K562 (cell line): ENCODE results near the gene CNTN4. TPM values are rescaled to one million over a fixed set of nuclear protein-coding genes. Genes with fewer than 3 reads are reported as not detected.
A peak's percentile ranks its signal among the peaks of the same experiment; 100 is the strongest.

Experiments used
- ATAC-seq: fragments of 200-7000 bp; cut with Tn5 transposase; 3 replicates; pipeline ENCODE4 v1.9.1; 2020; ENCODE audit warnings: moderate library complexity
- BruUV-seq: library from RNA; stranded (reverse); fragments of 400-500 nt; replicated peaks from 2 replicates; lab custom pipeline; 2021; lab: Mats Ljungman, UMichigan
- CTCF ChIA-PET: fragments of 300-600 bp; formaldehyde crosslinking; extraction: SDS; loops from one replicate; lab custom pipeline; 2021; ENCODE audit warnings: low intra/inter-chr PET ratio; lab: Yijun Ruan, JAX
- POLR2A ChIA-PET: fragments of 300-600, 350-650 bp; sonication (Branson Sonifier 250); formaldehyde crosslinking; extraction: SDS; loops from one replicate; lab custom pipeline; 2021; ENCODE audit warnings: antibody characterized with exemption, inconsistent platforms; lab: Yijun Ruan, JAX
- DNase-seq, 4 experiments: peaks; one replicate each; pipeline versions ENCODE4 v3.0.0 to v3.0.0-alpha.2; 2011 to 2018; ENCODE audit warnings: low spot score in 3 of 4, mixed read lengths in 3 of 4; ENCODE audit errors: extremely low read depth in 1 of 4
- FAIRE-seq: peaks from 2 replicates; lab custom pipeline; 2011; peaks lifted over from hg19 to GRCh38; lab: Jason Lieb, UNC
- H2AFZ ChIP-seq: 2 replicates; pipeline ENCODE4 v1.6.0; 2011; ENCODE audit warnings: low read depth, low read length, control low read depth, inconsistent platforms
- H3K27ac ChIP-seq: fragments of 200-600 bp; 3 replicates; pipeline ENCODE4 v1.8.0; 2011; ENCODE audit warnings: low read depth, mild to moderate bottlenecking, control low read depth, inconsistent platforms, low read length, moderate library complexity, mixed read lengths; ENCODE audit errors: extremely low read depth
- H3K27me3 ChIP-seq, 2 experiments: fragments of 300-600 bp in 1 of 2; 2 replicates in 1 of 2; 3 replicates in 1 of 2; pipeline versions ENCODE4 v1.6.0 to v1.8.0; 2011; ENCODE audit warnings: inconsistent platforms in 2 of 2, low read length in 2 of 2, mild to moderate bottlenecking in 1 of 2, mixed read lengths in 1 of 2, moderate library complexity in 1 of 2; ENCODE audit not compliant: control insufficient read depth in 2 of 2, insufficient read depth in 2 of 2
- H3K36me3 ChIP-seq: fragments of 300-600 bp; 3 replicates; pipeline ENCODE4 v1.8.0; 2011; ENCODE audit warnings: mild to moderate bottlenecking, low read length, inconsistent platforms; ENCODE audit not compliant: control insufficient read depth, insufficient read depth
- H3K4me1 ChIP-seq, 2 experiments: fragments of 200-600 bp in 1 of 2; replicated peaks in 1 of 2; 2 replicates in 1 of 2; 3 replicates in 1 of 2; pipeline versions ENCODE4 v1.5.1 to v1.8.0; 2011; ENCODE audit warnings: inconsistent platforms in 2 of 2, low read length in 2 of 2, mild to moderate bottlenecking in 1 of 2, mixed read lengths in 1 of 2, moderate library complexity in 1 of 2; ENCODE audit not compliant: control insufficient read depth in 2 of 2, insufficient read depth in 2 of 2
- H3K4me2 ChIP-seq: 2 replicates; pipeline ENCODE4 v1.6.1; 2011; ENCODE audit warnings: low read length, control low read depth, inconsistent platforms, mixed read lengths; ENCODE audit not compliant: insufficient read depth
- H3K4me3 ChIP-seq: fragments of 200-600 bp; sonication (generic), shearing (Covaris generic); 2 replicates; pipeline ENCODE4 v1.5.1; 2016; ENCODE audit warnings: control low read depth, inconsistent platforms
- H3K79me2 ChIP-seq: fragments of 200-600 bp; 3 replicates; pipeline ENCODE4 v1.8.0; 2011; ENCODE audit warnings: low read length, inconsistent platforms; ENCODE audit not compliant: control insufficient read depth, insufficient read depth
- H3K9ac ChIP-seq, 2 experiments: 2 replicates each; pipeline versions ENCODE4 v1.6.0 to v1.6.1; 2011; ENCODE audit warnings: low read depth in 2 of 2, low read length in 2 of 2, control low read depth in 1 of 2, inconsistent platforms in 1 of 2, mild to moderate bottlenecking in 1 of 2, mixed read lengths in 1 of 2; ENCODE audit not compliant: insufficient read depth in 1 of 2
- H3K9me1 ChIP-seq: one replicate; pipeline ENCODE4 v1.6.0; 2011; ENCODE audit warnings: inconsistent platforms, mild to moderate bottlenecking, low read length, moderate library complexity; ENCODE audit not compliant: control insufficient read depth, insufficient read depth
- H3K9me3 ChIP-seq: replicated peaks from 2 replicates; pipeline ENCODE4 v1.5.1; 2011; ENCODE audit warnings: low read depth, low read length, inconsistent platforms; ENCODE audit not compliant: control insufficient read depth, insufficient read depth
- H4K20me1 ChIP-seq: replicated peaks from 2 replicates; pipeline ENCODE4 v1.6.1; 2011; ENCODE audit warnings: low read length, inconsistent platforms, mixed read lengths; ENCODE audit not compliant: control insufficient read depth, insufficient read depth
- ADNP ChIP-seq: fragments of 200-800 bp; sonication (Bioruptor generic); IDR thresholded peaks from 2 replicates; pipeline ENCODE4 v1.6.1; 2016; ENCODE audit warnings: missing genetic modification characterization, missing compliant biosample characterization
- CEBPG ChIP-seq, 3 experiments: fragments of 200-800 bp in 1 of 3; sonication (Bioruptor generic) in 1 of 3; sonication (generic) in 1 of 3; formaldehyde crosslinking in 1 of 3; IDR thresholded peaks in 2 of 3; conservative IDR thresholded peaks in 1 of 3; 2 replicates each; pipeline versions ENCODE4 v1.6.1 to v1.8.0; 2016 to 2022; ENCODE audit warnings: missing compliant biosample characterization in 2 of 3, missing genetic modification characterization in 2 of 3, mild to moderate bottlenecking in 1 of 3, missing genetic modification reagents in 1 of 3
- CHD1 ChIP-seq: fragments of 200-600 bp; sonication (generic); IDR thresholded peaks from one replicate; pipeline ENCODE4 v1.6.1; 2012; ENCODE audit warnings: mild to moderate bottlenecking, moderate library complexity, low read length, inconsistent platforms
- CTBP1 ChIP-seq: fragments of 450-650 bp; IDR thresholded peaks from 2 replicates; pipeline ENCODE4 v1.6.1; 2016; ENCODE audit warnings: borderline replicate concordance
- ELF1 ChIP-seq: fragments of 200-800 bp; sonication (Bioruptor generic); IDR thresholded peaks from 2 replicates; pipeline ENCODE4 v1.6.1; 2016; ENCODE audit warnings: missing genetic modification characterization, missing compliant biosample characterization
- ELF4 ChIP-seq: fragments of 450-650 bp; formaldehyde crosslinking; IDR thresholded peaks from 2 replicates; pipeline ENCODE4 v1.4.0; 2022; ENCODE audit warnings: missing genetic modification characterization
- GTF2F1 ChIP-seq: IDR thresholded peaks from 2 replicates; pipeline ENCODE4 v1.6.1; 2011; ENCODE audit warnings: low read depth, low read length, improper control_type of control experiment
- KAT2B ChIP-seq: IDR thresholded peaks from one replicate; pipeline ENCODE4 v1.6.1; 2012; ENCODE audit warnings: low read depth, mild to moderate bottlenecking, control low read depth, inconsistent platforms, low read length, moderate library complexity
- MTA1 ChIP-seq: fragments of 450-650 bp; IDR thresholded peaks from 2 replicates; pipeline ENCODE4 v1.6.1; 2017; ENCODE audit warnings: borderline replicate concordance
- PKNOX1 ChIP-seq: fragments of 450-650 bp; IDR thresholded peaks from 2 replicates; pipeline ENCODE4 v1.6.1; 2016
- RAD21 ChIP-seq, 2 experiments: fragments of 250-450 bp in 1 of 2; fragments of 450-650 bp in 1 of 2; sonication (Bioruptor Pico) in 1 of 2; formaldehyde crosslinking in 1 of 2; IDR thresholded peaks in 1 of 2; conservative IDR thresholded peaks in 1 of 2; 2 replicates each; pipeline versions ENCODE4 v1.4.0 to v1.8.0; 2020 to 2022; ENCODE audit warnings: mild to moderate bottlenecking in 2 of 2, moderate library complexity in 1 of 2
- RHOXF2B ChIP-seq: fragments of 250-450 bp; sonication (Bioruptor Pico); conservative IDR thresholded peaks from 2 replicates; pipeline ENCODE4 v1.5.1; 2021
- RNF2 ChIP-seq: sonication (generic); IDR thresholded peaks from 2 replicates; pipeline ENCODE4 v1.6.1; 2016
- SAP30 ChIP-seq: fragments of 200-600 bp; sonication (generic); IDR thresholded peaks from 2 replicates; pipeline ENCODE4 v1.6.1; 2012; ENCODE audit warnings: borderline replicate concordance, low read depth, mild to moderate bottlenecking, moderate library complexity, low read length, control low read depth, inconsistent platforms; ENCODE audit not compliant: insufficient read depth, poor library complexity, severe bottlenecking
- SMARCE1 ChIP-seq: fragments of 450-650 bp; IDR thresholded peaks from 2 replicates; pipeline ENCODE4 v1.7.1; 2016; ENCODE audit warnings: mild to moderate bottlenecking
- SOX6 ChIP-seq: fragments of 450-650 bp; IDR thresholded peaks from 2 replicates; pipeline ENCODE4 v1.6.1; 2014; ENCODE audit warnings: mild to moderate bottlenecking
- UBTF ChIP-seq, 2 experiments: IDR thresholded peaks; 2 replicates each; pipeline ENCODE4 v1.6.1; 2012; ENCODE audit warnings: improper control_type of control experiment in 2 of 2, low read depth in 2 of 2, low read length in 2 of 2, borderline replicate concordance in 1 of 2
- ZC3H8 ChIP-seq: fragments of 450-650 bp; IDR thresholded peaks from 2 replicates; pipeline ENCODE4 v1.6.1; 2017
- ZNF121 ChIP-seq: sonication (generic); formaldehyde crosslinking; conservative IDR thresholded peaks from 2 replicates; pipeline ENCODE4 v1.8.0; 2022; ENCODE audit warnings: missing genetic modification reagents
- ZNF140 ChIP-seq: fragments of 250-450 bp; sonication (Bioruptor Pico); IDR thresholded peaks from 2 replicates; pipeline ENCODE4 v1.8.0; 2021; ENCODE audit warnings: moderate library complexity, mild to moderate bottlenecking, inconsistent platforms
- WGBS: fragments of 100-300 bp; shearing (Covaris generic); methylation state at CpG from one replicate; pipeline ENCODE4 v1.1.6; 2016; ENCODE audit warnings: low coverage, mixed read lengths; ENCODE audit not compliant: insufficient coverage; ENCODE audit errors: missing lambda C conversion rate; 5-methylcytosine and 5-hydroxymethylcytosine counted together
- in situ Hi-C: fragments of 300-500 bp; cut with MboI; formaldehyde crosslinking; loops from 4 replicates; pipeline ENCODE4 v1.15.0; 2018; ENCODE audit warnings: inconsistent platforms, mixed read lengths
- intact Hi-C: fragments of 100-400 bp; cut with micrococcal nuclease; formaldehyde crosslinking; loops from 2 replicates; pipeline ENCODE4 v1.14.2; 2022
- polyA plus RNA-seq, 8 experiments: library from polyadenylated mRNA; depleted of rRNA in 4 of 8; stranded (reverse) in 5 of 8; unstranded in 3 of 8; fragments of >200 nt; fragmentation: Nextera tagmentation in 2 of 8; fragmentation: Illumina TruSeq in 1 of 8; extraction: Ambion mirVana in 2 of 8; extraction: Trizol in 1 of 8; gene quantifications; 2 replicates each; pipeline versions ENCODE4 v1.2.1 to v1.2.3, GENCODE V29; 2011 to 2014; ENCODE audit warnings: inconsistent platforms in 1 of 8, missing spikeins in 1 of 8
- total RNA-seq, 7 experiments: library from RNA; depleted of rRNA in 6 of 7; stranded (reverse); fragments of >200 nt in 6 of 7; fragmentation: Illumina TruSeq in 2 of 7; extraction: Trizol in 2 of 7; gene quantifications; 2 replicates each; pipeline versions ENCODE4 v1.2.1 to v1.2.3, GENCODE V29; 2011 to 2021; ENCODE audit warnings: low replicate concordance in 1 of 7

Gene CNTN4
- total and polyA plus RNA-seq, 9 of the 15 experiments (the other 6 are each of a cell fraction or from before 2014, with no cell fraction given): not detected

DNA sequence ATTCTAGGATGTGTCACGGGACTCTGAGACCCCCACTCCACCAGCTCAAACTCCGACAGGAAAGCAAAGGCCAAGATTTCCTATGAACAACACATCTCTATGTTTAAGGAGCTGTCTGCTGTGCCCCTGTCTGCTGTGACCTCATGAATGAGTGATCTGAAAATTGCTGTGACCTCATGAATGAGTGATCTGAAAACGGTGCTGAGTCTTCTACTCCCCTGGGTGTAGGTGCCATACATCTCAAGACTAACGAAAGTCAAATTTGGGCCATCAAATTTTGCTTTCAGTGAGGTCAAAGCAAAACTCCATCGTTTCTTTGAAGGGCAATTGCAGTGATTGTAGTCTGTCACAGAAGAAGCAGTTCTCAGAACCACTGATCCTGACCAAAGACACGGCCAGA lies 987.1 kb downstream of the CNTN4 start (continued):
- TF ChIP-seq UBTF (IDR thresholded peaks at IDR 0.05; ENCODE audit: borderline replicate concordance in 1 of 2, low read depth in 2 of 2, low read length in 2 of 2) (no peak), KAT2B (no peak), GTF2F1 (no peak), CHD1 (no peak), SAP30 (no peak), PKNOX1 (no peak)

- no peak overlapping the region for H3K27ac ChIP-seq
- ChIA-PET CTCF (no interaction called here), POLR2A (interaction anchor here (0.7 to 1.0 kb wide), 2 partner anchors 9 to 11 kb away, joined by 3 read pairs; no protein-coding TSS in a partner anchor)
- FAIRE-seq (no peak), ATAC-seq (no peak), DNase-seq (no peak)
- in situ Hi-C loops (no loop called here), intact Hi-C loops (no loop called here)
- no peaks in the 10 kb centered on the region for H3K79me2 ChIP-seq
- no peak overlapping the region for H3K4me2 ChIP-seq
- no TSS peak for BruUV-seq
- peaks cover 0 to under 1% of the 10 kb centered on the region in 2 experiments; a peak in 1 of 5 replicates for H3K27me3 ChIP-seq
- H3K9me3 ChIP-seq: no peaks in the 10 kb centered on the region
- no peaks in the 10 kb centered on the region for H4K20me1 ChIP-seq
- 0% methylated on average over 6 of the region's 6 CpGs for WGBS
- H3K9me1 ChIP-seq: no peaks in the 10 kb centered on the region
- peaks cover 0 to 7% of the 10 kb centered on the region in 2 experiments; a peak in 2 of 5 replicates for H3K4me1 ChIP-seq
- H3K36me3 ChIP-seq: no peaks in the 10 kb centered on the region
- H3K9ac ChIP-seq: no peak overlapping the region
- no peak overlapping the region for H2AFZ ChIP-seq
- no peak overlapping the region for H3K4me3 ChIP-seq
- no peak for TF ChIP-seq ZNF140
- no peak for TF ChIP-seq RNF2
- TF ChIP-seq RHOXF2B (CRISPR knock-in tag): no peak
- TF ChIP-seq ZC3H8: no peak
- peak; percentile 89; the same call in 1 of the 2 replicates for TF ChIP-seq SOX6
- 0 out of 2 replicates have a peak, but pooled peaks have one; percentile 41 for TF ChIP-seq ELF4 (CRISPR knock-in tag)
- TF ChIP-seq CTBP1: peak; percentile 45; the same call in 1 of the 2 replicates
- peak; percentile 49; the same call in 1 of the 2 replicates for TF ChIP-seq ADNP (tag)
- TF ChIP-seq SMARCE1: peak; percentile 72; the same call in 1 of the 2 replicates
- TF ChIP-seq ZNF121 (CRISPR knock-in tag): peak; percentile 39; the same call in 1 of the 2 replicates
- TF ChIP-seq MTA1: peak; percentile 20; the same call in 1 of the 2 replicates
- TF ChIP-seq ELF1: peak; percentile 41; the same call in 1 of the 2 replicates
- TF ChIP-seq CEBPG (CRISPR knock-in tag; IDR thresholded peaks at IDR 0.05): no peak
- TF ChIP-seq CEBPG (tag; conservative IDR thresholded peaks at IDR 0.05 in 1 of 2, IDR thresholded peaks at IDR 0.05 in 1 of 2): no peak
- 0 out of 4 replicates have a peak, but pooled peaks of 1 of the 2 experiments have one; percentile 11 for TF ChIP-seq RAD21 (CRISPR knock-in tag; conservative IDR thresholded peaks at IDR 0.05 in 1 of 2, IDR thresholded peaks at IDR 0.05 in 1 of 2)
Observed at GRCh38 chr3:3086239-3086638, 987.6 kb downstream of the CNTN4 start.
